Measurements from ENCODE around the gene NFIA. TPM values are rescaled to one million over a fixed set of nuclear protein-coding genes. Genes with fewer than 3 reads are reported as not detected.

Gene NFIA
- total and polyA plus RNA-seq, 9 of the 15 experiments (the other 6 are each of a cell fraction or from before 2014, with no cell fraction given) = 5.3 to 24.9 (median 9.8) TPM

- TF ChIP-seq ARID3B (CRISPR knock-in tag; IDR thresholded peaks at IDR 0.05; ENCODE audit: borderline replicate concordance) (no peak), GABPB1 (CRISPR knock-in tag; IDR thresholded peaks at IDR 0.05) (peak; percentile 43; the same call in 1 of the 2 replicates), CHAMP1 (IDR thresholded peaks at IDR 0.05) (peak; percentile 52; the same call in 1 of the 2 replicates), ATF6 (CRISPR knock-in tag; IDR thresholded peaks at IDR 0.05) (no peak), AFF4 (CRISPR knock-in tag; IDR thresholded peaks at IDR 0.05) (no peak), NFIC (IDR thresholded peaks at IDR 0.05) (peak; percentile 97), ILF3 (IDR thresholded peaks at IDR 0.05; ENCODE audit: borderline replicate concordance) (no peak), ZFP91 (CRISPR knock-in tag; IDR thresholded peaks at IDR 0.05) (no peak), TRIM24 (IDR thresholded peaks at IDR 0.05) (no peak), U2AF2 (optimal IDR thresholded peaks at IDR 0.05; ENCODE audit: low read depth, low read length) (no peak), RBM15 (IDR thresholded peaks at IDR 0.05; ENCODE audit: insufficient read depth, low read length) (no peak), MYNN (IDR thresholded peaks at IDR 0.05) (no peak), MYNN (CRISPR knock-in tag; IDR thresholded peaks at IDR 0.05) (no peak), BACH1 (tag; IDR thresholded peaks at IDR 0.05) (peak; percentile 75), ERF (CRISPR knock-in tag; IDR thresholded peaks at IDR 0.05) (no peak), POLR2B (IDR thresholded peaks at IDR 0.05; ENCODE audit: low read depth, partially characterized antibody) (peak; percentile 31), ZBTB8A (IDR thresholded peaks at IDR 0.05; ENCODE audit: partially characterized antibody) (no peak)
Measured at GRCh38 chr1:61253059-61253735, 170.8 kb downstream of the NFIA start (continued).
